ENCODE data around the gene AP5B1. TPM values are rescaled to one million over a fixed set of nuclear protein-coding genes. Genes with fewer than 3 reads are reported as not detected.
A peak's percentile ranks its signal among the peaks of the same experiment; 100 is the strongest.

The AP5B1 gene
- total RNA-seq, 4 donors from 2014 or later: 24.9 to 33.7 (median 28.2) TPM

- in situ Hi-C loops (cut with MboI; ENCODE audit: low pct_ligation_motif_present in 1 of 4, low pct_unique_long_range_greater_than_20kb in 1 of 4, low sequenced_read_pairs in 3 of 4): no loop called here
- H3K27ac ChIP-seq: no peak overlapping the region
- no peaks in the 10 kb centered on the region for H3K9me3 ChIP-seq
- peaks cover 12% of the 10 kb centered on the region for H3K27me3 ChIP-seq
- TF ChIP-seq, protein P1, sequence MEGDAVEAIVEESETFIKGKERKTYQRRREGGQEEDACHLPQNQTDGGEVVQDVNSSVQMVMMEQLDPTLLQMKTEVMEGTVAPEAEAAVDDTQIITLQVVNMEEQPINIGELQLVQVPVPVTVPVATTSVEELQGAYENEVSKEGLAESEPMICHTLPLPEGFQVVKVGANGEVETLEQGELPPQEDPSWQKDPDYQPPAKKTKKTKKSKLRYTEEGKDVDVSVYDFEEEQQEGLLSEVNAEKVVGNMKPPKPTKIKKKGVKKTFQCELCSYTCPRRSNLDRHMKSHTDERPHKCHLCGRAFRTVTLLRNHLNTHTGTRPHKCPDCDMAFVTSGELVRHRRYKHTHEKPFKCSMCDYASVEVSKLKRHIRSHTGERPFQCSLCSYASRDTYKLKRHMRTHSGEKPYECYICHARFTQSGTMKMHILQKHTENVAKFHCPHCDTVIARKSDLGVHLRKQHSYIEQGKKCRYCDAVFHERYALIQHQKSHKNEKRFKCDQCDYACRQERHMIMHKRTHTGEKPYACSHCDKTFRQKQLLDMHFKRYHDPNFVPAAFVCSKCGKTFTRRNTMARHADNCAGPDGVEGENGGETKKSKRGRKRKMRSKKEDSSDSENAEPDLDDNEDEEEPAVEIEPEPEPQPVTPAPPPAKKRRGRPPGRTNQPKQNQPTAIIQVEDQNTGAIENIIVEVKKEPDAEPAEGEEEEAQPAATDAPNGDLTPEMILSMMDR (IDR thresholded peaks at IDR 0.05): no peak
- no peak for TF ChIP-seq POLR2A (IDR thresholded peaks at IDR 0.05)
- no peak for TF ChIP-seq EP300 (IDR thresholded peaks at IDR 0.05; ENCODE audit: low read depth)
- no peak for TF ChIP-seq POLR2AphosphoS5 (IDR thresholded peaks at IDR 0.05)
- 93% methylated on average over 15 of the region's 17 CpGs; no CpG with 5 or more reads in 1 of the 2 donors for WGBS, 2 donors (ENCODE audit: low coverage in 1 of 2)
- no peaks in the 10 kb centered on the region for H3K36me3 ChIP-seq
- no peaks in the 10 kb centered on the region for H3K4me1 ChIP-seq
- intact Hi-C loops (cut with DNase I; ENCODE audit: low total_unique reads): no loop called here
- no peak overlapping the region for H3K4me3 ChIP-seq
- DNase-seq: no peak
Observed at GRCh38 chr11:65745049-65745448, 35.7 kb downstream of the AP5B1 start.

DNA sequence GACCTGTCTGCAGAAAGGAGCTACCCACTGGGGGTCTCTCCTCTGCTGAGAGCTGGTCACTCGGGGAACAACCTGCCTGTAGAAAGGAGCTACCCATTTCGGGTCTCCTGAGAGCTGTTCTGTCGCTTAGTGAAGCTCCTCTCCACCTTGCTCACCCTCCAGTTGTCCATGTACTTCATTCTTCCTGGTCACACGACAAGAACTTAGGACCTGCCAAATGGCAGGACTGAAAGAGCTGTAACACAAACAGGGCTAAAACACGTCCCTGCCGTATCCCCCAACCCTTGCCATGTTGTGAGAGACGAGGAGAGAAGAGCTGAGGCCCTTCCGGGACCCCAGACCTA is 36.1 kb downstream of the AP5B1 start:
- Histone ChIP-seq H3K4me1 (no peaks in the 10 kb centered on the region), H3K36me3 (no peaks in the 10 kb centered on the region), H3K27me3 (peaks cover 8% of the 10 kb centered on the region), H3K9me3 (no peaks in the 10 kb centered on the region), H3K4me3 (no peak overlapping the region), H3K27ac (no peak overlapping the region)
- no peak for TF ChIP-seq EP300 (IDR thresholded peaks at IDR 0.05; ENCODE audit: low read depth)
- TF ChIP-seq, protein P1 (IDR thresholded peaks at IDR 0.05): peak in 2 of 5 experiments; percentile 5 to 26
- no peak for TF ChIP-seq POLR2AphosphoS5 (IDR thresholded peaks at IDR 0.05)
- no peak for TF ChIP-seq POLR2A (IDR thresholded peaks at IDR 0.05)
- no peak for DNase-seq
- in situ Hi-C loops (cut with MboI; ENCODE audit: low pct_ligation_motif_present in 1 of 4, low pct_unique_long_range_greater_than_20kb in 1 of 4, low sequenced_read_pairs in 3 of 4): no loop called here
- 74% methylated on average over 8 of the region's 8 CpGs; no CpG with 5 or more reads in 1 of the 2 donors for WGBS, 2 donors (ENCODE audit: low coverage in 1 of 2)
- intact Hi-C loops (cut with DNase I; ENCODE audit: low total_unique reads): no loop called here

DNA sequence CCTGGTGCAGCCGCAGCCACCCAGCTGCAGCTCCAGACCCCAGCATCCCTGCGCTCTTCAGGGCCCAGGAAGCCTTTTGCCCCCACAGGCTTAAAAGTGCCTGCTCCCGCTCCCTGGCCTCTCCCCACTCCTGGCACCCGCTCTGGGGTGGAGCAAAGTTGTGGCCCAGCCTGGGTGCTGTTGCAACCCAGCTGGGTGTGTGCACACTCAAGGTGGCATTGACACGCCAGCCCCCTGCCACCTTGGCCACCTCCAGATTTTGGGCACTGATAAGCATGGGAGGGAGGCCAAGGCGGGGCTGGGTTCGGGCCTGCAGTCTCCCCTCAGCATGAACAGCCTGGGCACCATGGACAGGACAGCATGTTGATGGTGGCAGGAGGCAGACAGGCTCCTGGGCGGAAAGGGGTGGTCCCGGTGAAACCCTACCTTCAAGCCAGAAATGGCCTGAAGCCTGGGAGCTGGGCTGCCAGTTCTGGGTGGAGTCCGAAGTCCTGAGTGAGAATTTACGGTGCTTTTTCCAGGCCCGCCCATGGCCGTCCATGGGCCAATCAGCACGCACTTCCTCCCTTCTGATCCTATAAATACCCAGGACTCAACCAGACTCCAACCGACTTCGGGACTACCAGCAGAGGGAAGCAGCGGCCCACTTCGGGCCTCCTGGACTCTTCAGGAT is 36.6 kb downstream of the AP5B1 start:
- H3K27ac ChIP-seq: no peak overlapping the region
- H3K9me3 ChIP-seq: no peaks in the 10 kb centered on the region
- no peak overlapping the region for H3K4me3 ChIP-seq
- H3K27me3 ChIP-seq: peaks cover 6% of the 10 kb centered on the region
- WGBS, 2 donors (ENCODE audit: low coverage in 1 of 2): 70% methylated on average over 17 of the region's 18 CpGs; no CpG with 5 or more reads in 1 of the 2 donors
- peak; percentile 62 for DNase-seq
- H3K4me1 ChIP-seq: peaks cover 0 to under 1% (median 0%) of the 10 kb centered on the region in 4 donors
- no peaks in the 10 kb centered on the region for H3K36me3 ChIP-seq
- in situ Hi-C loops (cut with MboI; ENCODE audit: low pct_ligation_motif_present in 1 of 4, low pct_unique_long_range_greater_than_20kb in 1 of 4, low sequenced_read_pairs in 3 of 4): no loop called here
- intact Hi-C loops (cut with DNase I; ENCODE audit: low total_unique reads): no loop called here
- TF ChIP-seq EP300 (IDR thresholded peaks at IDR 0.05; ENCODE audit: low read depth): no peak
- TF ChIP-seq, protein P1 (IDR thresholded peaks at IDR 0.05): peak in 4 of 5 experiments; percentile 12 to 33 (median 20)

- H3K4me1 ChIP-seq: peaks cover 0 to 5% (median 0%) of the 10 kb centered on the region in 4 donors
- in situ Hi-C loops (cut with MboI; ENCODE audit: low pct_ligation_motif_present in 1 of 4, low pct_unique_long_range_greater_than_20kb in 1 of 4, low sequenced_read_pairs in 3 of 4) (no loop called here), intact Hi-C loops (cut with DNase I; ENCODE audit: low total_unique reads) (no loop called here)
- peaks cover 6% of the 10 kb centered on the region for H3K27me3 ChIP-seq
- WGBS, 2 donors (ENCODE audit: low coverage in 1 of 2): 74 to 100% methylated on average over 2 to 10 of the region's 10 CpGs
- no peaks in the 10 kb centered on the region for H3K9me3 ChIP-seq
- H3K36me3 ChIP-seq: no peaks in the 10 kb centered on the region
- H3K27ac ChIP-seq: no peak overlapping the region
- no peak overlapping the region for H3K4me3 ChIP-seq
- no peak for DNase-seq
- TF ChIP-seq, protein P1 (IDR thresholded peaks at IDR 0.05): no peak
- TF ChIP-seq EP300 (IDR thresholded peaks at IDR 0.05; ENCODE audit: low read depth) (no peak), POLR2AphosphoS5 (IDR thresholded peaks at IDR 0.05) (no peak), POLR2A (IDR thresholded peaks at IDR 0.05) (no peak)
Observed at GRCh38 chr11:65743681-65744025, 37.1 kb downstream of the AP5B1 start.

All from transverse colon (tissue), 4 donors.